Measurements from ENCODE around the gene SKOR2. TPM values are rescaled to one million over a fixed set of nuclear protein-coding genes. Genes with fewer than 3 reads are reported as not detected.

The SKOR2 gene
- not detected in 2 replicates for total RNA-seq (ENCODE audit: low replicate concordance)

GRCh38 chr18:47251289-47252120, at the start of gene SKOR2:
SKOR2 (minus strand) TSS chr18:47251660; CDS start chr18:47249183, 2,477 bp downstream.

GRCh38 chr18:47175898-47176575, 75.4 kb downstream of the SKOR2 start, which contains the start of gene IER3IP1:
IER3IP1 (minus strand) TSS chr18:47176364; CDS start chr18:47176277, 87 bp downstream.

Other genes with a start within 250 kb of the SKOR2 start
- not detected in 2 replicates for gene ELOA2, start 216.0 kb downstream of the SKOR2 start, total RNA-seq (ENCODE audit: low replicate concordance)
- 12.3 and 21.4 TPM in 2 replicates for gene HDHD2, start 101.2 kb downstream of the SKOR2 start, total RNA-seq (ENCODE audit: low replicate concordance)
- gene IER3IP1, start 75.3 kb downstream of the SKOR2 start, total RNA-seq (ENCODE audit: low replicate concordance) = 20.6 and 55.1 TPM in 2 replicates